ENCODE measurements around the gene SLC16A4. TPM values are rescaled to one million over a fixed set of nuclear protein-coding genes. Genes with fewer than 3 reads are reported as not detected.

The SLC16A4 gene
- polyA plus RNA-seq, 1 of the 3 experiments (the other 2 are of a cell fraction): 3.0 TPM

- TF ChIP-seq REST (IDR thresholded peaks at IDR 0.05; ENCODE audit: low read depth, low read length) (no peak), RFX5 (IDR thresholded peaks at IDR 0.05; ENCODE audit: low read length) (no peak), TCF12 (IDR thresholded peaks at IDR 0.05) (no peak), JUND (IDR thresholded peaks at IDR 0.05) (no peak)
Measured at GRCh38 chr1:110420874-110421793, 30.3 kb upstream of the SLC16A4 start (continued).

GRCh38 chr1:110420023-110420662 lies 29.3 kb upstream of the SLC16A4 start:
- H3K4me3 ChIP-seq (ENCODE audit: low read depth in 2 of 2, low read length in 1 of 2): no peak overlapping the region
- no peaks in the 10 kb centered on the region for H3K27me3 ChIP-seq (ENCODE audit: insufficient read depth)
- CTCF ChIA-PET: interaction anchor here (0.8 to 4.4 kb wide), 7 partner anchors 8 to 217 kb away, joined by 3 to 26 read pairs (median 7); no protein-coding TSS in a partner anchor
- no peak overlapping the region for H2AFZ ChIP-seq (ENCODE audit: low read depth)
- DNase-seq: no peak
- H3K4me1 ChIP-seq (ENCODE audit: control insufficient read depth in 1 of 2, insufficient read depth in 2 of 2, low read depth in 1 of 2, low read length in 1 of 2): no peaks in the 10 kb centered on the region; a peak in 1 of 4 replicates
- H3K9ac ChIP-seq: no peak overlapping the region
- no peaks in the 10 kb centered on the region for H3K9me2 ChIP-seq
- POLR2A ChIA-PET: no interaction called here
- TF ChIP-seq FOSL2 (IDR thresholded peaks at IDR 0.05; ENCODE audit: borderline replicate concordance, low read depth) (no peak), TAF1 (IDR thresholded peaks at IDR 0.05; ENCODE audit: borderline replicate concordance, low read depth, low read length) (no peak), GABPA (IDR thresholded peaks at IDR 0.05; ENCODE audit: low read depth) (no peak), ZBTB33 (IDR thresholded peaks at IDR 0.05; ENCODE audit: borderline replicate concordance, low read depth) (no peak)
- H3F3A ChIP-seq (replicated peaks; ENCODE audit: insufficient read depth): no peaks in the 10 kb centered on the region
- H3K4me2 ChIP-seq: no peak overlapping the region
- H4K20me1 ChIP-seq (ENCODE audit: insufficient read depth): no peaks in the 10 kb centered on the region
- WGBS (ENCODE audit: low lambda C conversion rate): 43% methylated on average over 5 of the region's 10 CpGs
- H3K27ac ChIP-seq (ENCODE audit: low read depth in 2 of 2, low read length in 1 of 2): no peak overlapping the region
- no peaks in the 10 kb centered on the region for H3K36me3 ChIP-seq (replicated peaks in 1 of 2; ENCODE audit: control insufficient read depth in 1 of 2, insufficient read depth in 2 of 2, low read length in 1 of 2)
- no peaks in the 10 kb centered on the region for H3K9me3 ChIP-seq
- H3K79me2 ChIP-seq (ENCODE audit: insufficient read depth): no peaks in the 10 kb centered on the region

All from SK-N-SH (cell line).